Measurements from ENCODE around the gene NTRK1. TPM values are rescaled to one million over a fixed set of nuclear protein-coding genes. Genes with fewer than 3 reads are reported as not detected.

The NTRK1 gene
- total RNA-seq (under 1 TPM in 1 of 2 experiments, not detected in 1; 0.23 TPM), polyA plus RNA-seq (not detected)

- Histone ChIP-seq H3K4me3 (ENCODE audit: low read length in 2 of 2) (peak within 1 kb of the TSS; percentile 49 to 63), H3K9me3 (ENCODE audit: control insufficient read depth in 1 of 2, low read length in 2 of 2) (no peaks in the 10 kb centered on the region), H3K27me3 (ENCODE audit: insufficient read depth, low read length) (peaks cover 16% of the 10 kb centered on the region), H3K36me3 (ENCODE audit: insufficient read depth, low read length) (no peaks in the 10 kb centered on the region), H3K27ac (ENCODE audit: low read depth, low read length) (no peak within 1 kb of the TSS), H3K4me1 (ENCODE audit: insufficient read depth, low read length) (peaks cover 32% of the 10 kb centered on the region)
- Mint-ChIP-seq H3K9me3 (no peaks in the 10 kb centered on the region), H3K4me1 (peaks cover 10 to 52% (median 30%) of the 10 kb centered on the region in 4 donors), H3K4me3 (peak within 1 kb of the TSS; percentile 81 to 87 (median 84)), H3K27ac (peak within 1 kb of the TSS in 6 of 7 donors; percentile 20 to 86 (median 66)), H3K27me3 (peaks cover 36 to 41% of the 10 kb centered on the region in 2 donors), H3K36me3 (peaks cover 0 to 3% of the 10 kb centered on the region in 2 donors)
- intact Hi-C loops (cut with micrococcal nuclease), result loop anchor here (1.0 kb wide), 7 partner anchors 22 to 172 kb away; partner anchors contain the start of genes PRCC and SH2D2A
- CTCF ChIA-PET (ENCODE audit: partially characterized antibody), result interaction anchor here (0.6 to 10.1 kb wide), 31 partner anchors 9 to 241 kb away, joined by 3 to 344 read pairs (median 6); partner anchors contain the start of genes CRABP2, ISG20L2, METTL25B and PRCC
- DNase-seq, result peak; percentile 46 to 62 (median 55)
- POLR2A ChIA-PET (ENCODE audit: partially characterized antibody), result interaction anchor here (0.6 to 4.8 kb wide), 14 partner anchors 11 to 171 kb away, joined by 3 to 66 read pairs (median 6); partner anchors contain the start of genes ISG20L2, METTL25B, MRPL24 and PRCC
These were observed at the start of gene NTRK1 for GRCh38 chr1:156860628-156861423. Gene NTRK1 (plus strand): TSS chr1:156860865. CDS start chr1:156860935, 70 bp downstream.

- H3K9me3 ChIP-seq (ENCODE audit: control insufficient read depth in 1 of 2, low read length in 2 of 2), result no peaks in the 10 kb centered on the region
- H3K4me3 Mint-ChIP-seq, result peak overlapping the region in 3 of 8 donors; percentile 12 to 26 (median 20)
- no peaks in the 10 kb centered on the region for H3K27me3 ChIP-seq (ENCODE audit: insufficient read depth, low read length)
- peak overlapping the region; percentile 70 to 100 (median 90) for H3K27ac Mint-ChIP-seq
- peaks cover 46 to 73% of the 10 kb centered on the region in 2 donors for H3K36me3 Mint-ChIP-seq
- CTCF ChIA-PET (ENCODE audit: partially characterized antibody), result interaction anchor here (1.4 to 4.4 kb wide), 4 partner anchors 11 to 85 kb away, joined by 3 to 42 read pairs (median 6); no protein-coding TSS in a partner anchor
- H3K36me3 ChIP-seq (ENCODE audit: insufficient read depth, low read length), result peaks cover 29% of the 10 kb centered on the region
- H3K9me3 Mint-ChIP-seq, result no peaks in the 10 kb centered on the region
- H3K4me3 ChIP-seq (ENCODE audit: low read length in 2 of 2), result no peak overlapping the region
- intact Hi-C loops (cut with micrococcal nuclease), result no loop called here
- POLR2A ChIA-PET (ENCODE audit: partially characterized antibody), result interaction anchor here (1.2 to 3.8 kb wide), 3 partner anchors 9 to 49 kb away, joined by 3 to 16 read pairs (median 3); partner anchors contain the start of gene NTRK1
- H3K27ac ChIP-seq (ENCODE audit: low read depth, low read length), result no peak overlapping the region
- peaks cover 82% of the 10 kb centered on the region for H3K4me1 ChIP-seq (ENCODE audit: insufficient read depth, low read length)
- H3K27me3 Mint-ChIP-seq, result no peaks in the 10 kb centered on the region
- DNase-seq, result no peak
- H3K4me1 Mint-ChIP-seq, result peaks cover 54 to 85% (median 61%) of the 10 kb centered on the region in 4 donors
These were observed 49.5 kb upstream of the NTRK1 start for GRCh38 chr1:156811168-156811567.

- peak overlapping the region in 7 of 8 donors; percentile 20 to 95 (median 41) for H3K4me3 Mint-ChIP-seq
- peak overlapping the region; percentile 74 to 100 (median 100) for H3K27ac Mint-ChIP-seq
- ChIA-PET CTCF (ENCODE audit: partially characterized antibody) (interaction anchor here (1.0 to 5.2 kb wide), 8 partner anchors 10 to 86 kb away, joined by 3 to 56 read pairs (median 6); partner anchors contain the start of genes INSRR and NTRK1), POLR2A (ENCODE audit: partially characterized antibody) (interaction anchor here (0.9 to 3.8 kb wide), 6 partner anchors 10 to 60 kb away, joined by 3 to 16 read pairs (median 6); partner anchors contain the start of genes NTRK1 and PRCC)
- DNase-seq, result no peak
- Histone ChIP-seq H3K36me3 (ENCODE audit: insufficient read depth, low read length) (peaks cover 21% of the 10 kb centered on the region), H3K27me3 (ENCODE audit: insufficient read depth, low read length) (no peaks in the 10 kb centered on the region), H3K9me3 (ENCODE audit: control insufficient read depth in 1 of 2, low read length in 2 of 2) (no peaks in the 10 kb centered on the region), H3K27ac (ENCODE audit: low read depth, low read length) (peak overlapping the region; percentile 100), H3K4me1 (ENCODE audit: insufficient read depth, low read length) (peaks cover 88% of the 10 kb centered on the region), H3K4me3 (ENCODE audit: low read length in 2 of 2) (no peak overlapping the region)
- peaks cover 0 to 5% of the 10 kb centered on the region in 2 donors for H3K27me3 Mint-ChIP-seq
- intact Hi-C loops (cut with micrococcal nuclease), result no loop called here
- peaks cover 0 to 6% (median 0%) of the 10 kb centered on the region in 8 donors for H3K9me3 Mint-ChIP-seq
- peaks cover 56 to 84% (median 68%) of the 10 kb centered on the region in 4 donors for H3K4me1 Mint-ChIP-seq
- H3K36me3 Mint-ChIP-seq, result peaks cover 39 to 70% of the 10 kb centered on the region in 2 donors
These were observed 48.2 kb upstream of the NTRK1 start for GRCh38 chr1:156812293-156812990.

GRCh38 chr1:156813298-156813697 lies 47.4 kb upstream of the NTRK1 start:
- Mint-ChIP-seq H3K27ac (peak overlapping the region; percentile 74 to 100 (median 100)), H3K27me3 (peaks cover 0 to 5% of the 10 kb centered on the region in 2 donors), H3K4me1 (peaks cover 51 to 81% (median 63%) of the 10 kb centered on the region in 4 donors), H3K36me3 (peaks cover 30 to 62% of the 10 kb centered on the region in 2 donors), H3K9me3 (peaks cover 0 to 6% (median 0%) of the 10 kb centered on the region in 8 donors), H3K4me3 (peak overlapping the region; percentile 92 to 95 (median 94))
- POLR2A ChIA-PET (ENCODE audit: partially characterized antibody), result interaction anchor here (0.9 to 3.8 kb wide), 10 partner anchors 8 to 73 kb away, joined by 3 to 16 read pairs (median 5); partner anchors contain the start of genes MRPL24 and NTRK1
- H3K36me3 ChIP-seq (ENCODE audit: insufficient read depth, low read length), result peaks cover 21% of the 10 kb centered on the region
- CTCF ChIA-PET (ENCODE audit: partially characterized antibody), result interaction anchor here (1.0 to 5.2 kb wide), 14 partner anchors 10 to 87 kb away, joined by 3 to 56 read pairs (median 6); partner anchors contain the start of genes INSRR, NTRK1 and PRCC
- no peaks in the 10 kb centered on the region for H3K27me3 ChIP-seq (ENCODE audit: insufficient read depth, low read length)
- peaks cover 86% of the 10 kb centered on the region for H3K4me1 ChIP-seq (ENCODE audit: insufficient read depth, low read length)
- H3K27ac ChIP-seq (ENCODE audit: low read depth, low read length), result peak overlapping the region; percentile 100
- no peak for DNase-seq
- peak overlapping the region; percentile 43 to 73 for H3K4me3 ChIP-seq (ENCODE audit: low read length in 2 of 2)
- H3K9me3 ChIP-seq (ENCODE audit: control insufficient read depth in 1 of 2, low read length in 2 of 2), result no peaks in the 10 kb centered on the region
- intact Hi-C loops (cut with micrococcal nuclease), result no loop called here

- H3K27ac ChIP-seq (ENCODE audit: low read depth, low read length), result peak overlapping the region; percentile 100
- CTCF ChIA-PET (ENCODE audit: partially characterized antibody), result interaction anchor here (0.7 to 5.2 kb wide), 19 partner anchors 9 to 156 kb away, joined by 3 to 56 read pairs (median 5); partner anchors contain the start of genes INSRR, NTRK1 and PRCC
- H3K36me3 ChIP-seq (ENCODE audit: insufficient read depth, low read length), result peaks cover 21% of the 10 kb centered on the region
- peak; percentile 79 to 91 (median 83) for DNase-seq
- H3K9me3 ChIP-seq (ENCODE audit: control insufficient read depth in 1 of 2, low read length in 2 of 2), result no peaks in the 10 kb centered on the region
- H3K27me3 ChIP-seq (ENCODE audit: insufficient read depth, low read length), result no peaks in the 10 kb centered on the region
- Mint-ChIP-seq H3K4me3 (peak overlapping the region; percentile 92 to 95 (median 94)), H3K9me3 (peaks cover 0 to 6% (median 0%) of the 10 kb centered on the region in 8 donors), H3K27ac (peak overlapping the region; percentile 99 to 100 (median 100)), H3K4me1 (peaks cover 47 to 78% (median 63%) of the 10 kb centered on the region in 4 donors), H3K27me3 (peaks cover 0 to 5% of the 10 kb centered on the region in 2 donors), H3K36me3 (peaks cover 25 to 58% of the 10 kb centered on the region in 2 donors)
- H3K4me1 ChIP-seq (ENCODE audit: insufficient read depth, low read length), result peaks cover 80% of the 10 kb centered on the region
- intact Hi-C loops (cut with micrococcal nuclease), result no loop called here
- H3K4me3 ChIP-seq (ENCODE audit: low read length in 2 of 2), result peak overlapping the region; percentile 73 to 97
- POLR2A ChIA-PET (ENCODE audit: partially characterized antibody), result interaction anchor here (0.8 to 3.8 kb wide), 13 partner anchors 8 to 86 kb away, joined by 3 to 16 read pairs (median 5); partner anchors contain the start of genes ISG20L2, METTL25B, MRPL24 and NTRK1
These were observed 46.7 kb upstream of the NTRK1 start for GRCh38 chr1:156813750-156814570.
